ENCODE measurements around the gene HDAC7. TPM values are rescaled to one million over a fixed set of nuclear protein-coding genes. Genes with fewer than 3 reads are reported as not detected.

Gene HDAC7
- polyA plus RNA-seq, 6 donors from 2014 or later, result 4.5 to 17.1 (median 7.0) TPM

DNA sequence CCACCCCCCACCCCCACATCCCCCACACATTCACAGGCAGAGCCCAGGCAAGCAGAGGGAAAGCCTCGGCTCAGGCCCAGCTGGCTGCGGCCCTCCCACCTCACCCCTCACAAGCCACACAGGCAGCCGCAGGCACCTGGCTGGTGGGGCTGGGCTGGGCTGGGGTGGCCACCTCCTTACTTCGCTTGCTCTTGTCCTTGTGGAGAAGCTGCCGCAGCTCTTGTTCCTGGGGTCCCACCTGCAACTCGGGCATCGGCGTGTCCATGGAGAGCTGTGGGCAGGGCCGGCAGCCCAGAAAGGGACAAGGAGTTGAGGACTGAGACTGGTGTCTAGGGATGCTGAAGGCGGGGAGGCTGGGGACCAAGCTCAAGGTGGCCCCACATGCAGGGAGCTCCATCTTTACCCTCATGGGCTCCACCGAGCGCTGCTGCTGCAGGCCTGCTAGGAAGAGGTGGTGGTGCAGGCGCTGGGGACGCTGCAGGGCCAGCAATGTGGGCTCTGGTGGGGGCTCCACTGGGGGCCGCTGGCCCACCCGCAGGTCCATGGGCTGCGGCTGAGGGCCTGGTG, 21.2 kb downstream of the HDAC7 start:
- ATAC-seq (ENCODE audit: low read depth in 2 of 2) (no peak), DNase-seq (no peak)
- no peaks in the 10 kb centered on the region for H3K9me3 Mint-ChIP-seq
- H3K4me1 Mint-ChIP-seq, result peaks cover 37 to 46% (median 45%) of the 10 kb centered on the region in 3 donors
- peaks cover 0 to 8% of the 10 kb centered on the region in 2 donors for H3K36me3 Mint-ChIP-seq
- peak overlapping the region in 2 of 6 donors; percentile 82 to 88 for H3K27ac Mint-ChIP-seq
- H3K27me3 Mint-ChIP-seq, result no peaks in the 10 kb centered on the region
- H3K4me3 Mint-ChIP-seq, result no peak overlapping the region

DNA sequence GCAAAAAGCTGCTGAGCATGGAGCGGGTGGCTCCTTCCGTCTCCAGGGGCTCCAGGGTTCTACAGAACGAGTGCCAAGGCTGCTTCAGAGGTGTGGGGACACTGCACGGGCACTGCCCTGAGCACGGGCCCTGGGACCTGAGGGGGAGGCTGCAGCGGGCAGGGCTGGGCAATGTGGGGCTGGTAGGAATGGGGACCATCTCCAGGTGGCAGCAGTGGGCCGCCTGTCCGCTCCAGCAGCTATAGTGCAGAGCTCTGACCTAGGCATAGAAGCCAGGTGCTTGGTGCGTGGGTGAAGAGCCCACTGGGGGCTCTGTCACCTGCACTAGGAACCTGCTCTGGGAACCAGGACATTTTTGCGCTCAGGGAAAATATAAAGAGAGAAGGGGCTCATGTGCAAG, 22.3 kb downstream of the HDAC7 start:
- peaks cover 0 to 8% of the 10 kb centered on the region in 2 donors for H3K36me3 Mint-ChIP-seq
- peaks cover 27 to 35% (median 34%) of the 10 kb centered on the region in 3 donors for H3K4me1 Mint-ChIP-seq

DNA sequence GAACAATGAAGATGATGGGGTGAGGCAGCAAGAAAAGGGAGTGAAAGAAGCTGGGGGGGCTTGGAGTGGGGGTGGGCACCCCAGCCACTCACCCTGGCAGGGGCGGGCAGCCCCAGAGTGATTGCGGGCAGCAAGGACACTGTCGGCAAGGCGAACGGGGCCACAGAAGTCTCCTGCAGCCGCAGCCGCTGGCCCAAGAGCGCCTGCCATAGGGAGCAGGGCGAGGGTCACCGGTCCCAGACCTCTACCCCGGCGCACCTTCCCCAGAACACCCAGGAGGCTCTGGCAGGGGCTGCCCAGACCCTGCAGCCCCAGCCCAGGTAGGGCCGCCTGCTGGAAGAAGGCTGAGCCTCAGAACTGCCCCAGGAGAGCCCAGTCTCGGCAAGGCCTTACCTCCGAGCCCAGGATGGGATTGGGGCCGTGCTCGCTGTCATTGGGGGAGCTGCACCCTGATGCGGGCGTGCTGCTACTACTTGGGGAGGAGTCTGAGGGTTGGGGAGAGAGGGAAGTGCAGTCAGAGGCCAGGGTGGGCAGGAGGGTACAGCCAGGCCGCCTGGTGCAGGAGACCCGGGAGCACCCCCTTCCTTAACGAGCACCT, 23.8 kb downstream of the HDAC7 start:
- Mint-ChIP-seq H3K36me3 (peaks cover 0 to 11% of the 10 kb centered on the region in 2 donors), H3K27me3 (no peaks in the 10 kb centered on the region), H3K4me3 (no peak overlapping the region), H3K9me3 (no peaks in the 10 kb centered on the region), H3K27ac (no peak overlapping the region), H3K4me1 (peaks cover 16 to 21% (median 19%) of the 10 kb centered on the region in 3 donors)
- ATAC-seq (ENCODE audit: low read depth in 2 of 2), result no peak
- no peak for DNase-seq

More for the DNA sequence above, 22.3 kb downstream of the HDAC7 start:
- peak overlapping the region in 4 of 6 donors; percentile 44 to 96 (median 92) for H3K27ac Mint-ChIP-seq
- ATAC-seq (ENCODE audit: low read depth in 2 of 2), result peak; percentile 86 to 88
- H3K4me3 Mint-ChIP-seq, result no peak overlapping the region
- DNase-seq, result peak; percentile 47
- H3K27me3 Mint-ChIP-seq, result no peaks in the 10 kb centered on the region
- no peaks in the 10 kb centered on the region for H3K9me3 Mint-ChIP-seq

DNA sequence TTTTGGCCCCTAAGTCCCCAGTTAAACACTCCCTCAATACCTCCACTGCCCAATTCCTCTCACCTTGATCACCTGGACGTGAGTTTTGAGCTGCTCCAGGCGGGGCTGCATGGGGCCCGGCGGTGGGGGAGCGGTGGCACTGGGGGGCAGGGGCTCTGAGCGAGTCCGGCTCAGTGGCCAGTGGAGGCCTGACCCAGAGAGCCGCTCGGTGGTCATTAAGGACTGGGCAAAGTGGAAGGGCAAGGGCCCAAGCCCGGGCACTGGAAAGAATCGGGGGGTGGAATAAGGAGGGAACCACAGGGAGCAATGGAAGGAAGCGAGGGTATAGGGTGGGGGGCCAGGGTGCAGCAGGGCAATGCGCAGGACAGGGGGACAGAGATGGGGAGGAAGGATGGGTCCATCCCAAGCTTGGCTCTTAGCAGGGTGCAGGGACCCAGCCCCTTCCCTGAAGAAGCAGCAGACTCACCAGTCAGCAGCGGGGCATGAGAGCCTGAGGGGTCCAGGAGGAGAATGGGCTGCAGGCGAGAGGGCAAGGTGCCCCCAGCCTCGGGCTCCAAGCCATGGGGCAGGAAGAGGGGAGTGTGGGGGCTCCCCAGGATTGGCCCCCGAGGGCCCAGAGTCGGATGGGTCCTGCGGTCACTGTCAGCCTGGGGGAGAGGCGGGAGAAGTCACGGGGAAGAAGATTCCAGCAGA, 24.4 kb downstream of the HDAC7 start:
- Mint-ChIP-seq H3K36me3 (peaks cover 0 to 17% of the 10 kb centered on the region in 2 donors), H3K27ac (peak overlapping the region in 1 of 6 donors; percentile 42), H3K4me3 (no peak overlapping the region), H3K27me3 (no peaks in the 10 kb centered on the region), H3K4me1 (peaks cover 16 to 18% (median 17%) of the 10 kb centered on the region in 3 donors), H3K9me3 (no peaks in the 10 kb centered on the region)
- ATAC-seq (ENCODE audit: low read depth in 2 of 2), result no peak
- no peak for DNase-seq

DNA sequence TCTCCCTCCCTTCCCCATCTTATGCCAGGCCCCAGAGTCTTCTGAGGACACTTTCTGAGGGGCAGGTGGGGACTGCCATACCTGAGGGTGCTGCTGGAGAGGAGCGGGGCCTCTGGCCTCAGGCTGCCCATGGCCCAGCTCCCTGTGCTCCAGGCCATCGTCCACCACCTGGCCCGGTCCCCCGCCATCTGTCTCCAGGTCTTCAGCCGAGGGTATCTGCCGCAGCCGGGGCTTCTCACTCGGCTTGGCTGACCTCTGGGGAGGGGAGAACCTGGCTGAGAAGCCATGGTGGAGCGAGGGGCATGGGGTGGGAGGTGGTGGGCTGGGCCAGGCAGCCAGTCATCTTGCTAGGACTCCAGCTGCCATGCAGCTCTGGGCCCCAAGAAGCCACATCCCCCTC, 25.0 kb downstream of the HDAC7 start:
- peaks cover 0 to 19% of the 10 kb centered on the region in 2 donors for H3K36me3 Mint-ChIP-seq
- no peaks in the 10 kb centered on the region for H3K27me3 Mint-ChIP-seq
- no peak for DNase-seq
- H3K27ac Mint-ChIP-seq, result no peak overlapping the region
- ATAC-seq (ENCODE audit: low read depth in 2 of 2), result no peak
- peaks cover 11 to 15% (median 12%) of the 10 kb centered on the region in 3 donors for H3K4me1 Mint-ChIP-seq
- no peak overlapping the region for H3K4me3 Mint-ChIP-seq
- no peaks in the 10 kb centered on the region for H3K9me3 Mint-ChIP-seq

DNA sequence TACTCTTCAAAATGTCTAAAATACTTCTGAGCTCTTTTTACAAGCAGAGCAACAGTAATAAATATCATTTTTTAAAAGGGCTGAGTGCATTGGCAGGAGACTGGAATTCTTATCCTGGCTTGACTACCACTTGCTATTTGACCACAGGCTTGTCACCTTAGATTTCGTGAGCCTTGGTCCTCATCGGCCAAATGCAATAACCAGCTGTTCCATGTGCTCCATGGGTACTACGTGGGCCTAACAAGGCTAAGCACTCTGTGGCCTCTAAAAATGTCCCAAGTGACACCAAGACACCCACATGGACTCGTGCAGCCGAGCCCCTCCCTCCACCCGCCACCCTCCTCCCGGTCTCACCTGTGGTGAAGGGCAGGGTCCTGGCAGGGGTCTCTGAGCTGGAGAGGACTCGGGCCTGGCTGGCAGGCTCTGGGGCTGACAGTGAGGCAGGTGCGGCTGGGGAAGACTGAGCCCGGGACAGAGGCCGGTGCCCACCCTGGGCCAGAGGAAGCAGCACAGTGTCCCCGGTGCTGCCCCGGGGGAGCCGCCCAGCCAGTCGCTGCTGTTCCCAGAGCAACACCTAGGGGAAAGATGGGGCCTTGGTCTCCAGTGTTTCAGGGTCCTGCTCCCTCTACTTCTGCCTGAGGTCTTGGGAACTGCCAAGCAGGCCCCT, 26.6 kb downstream of the HDAC7 start:
- Mint-ChIP-seq H3K27ac (no peak overlapping the region), H3K4me1 (peaks cover 6 to 12% (median 7%) of the 10 kb centered on the region in 3 donors), H3K36me3 (peaks cover 3 to 26% of the 10 kb centered on the region in 2 donors), H3K27me3 (no peaks in the 10 kb centered on the region), H3K4me3 (no peak overlapping the region), H3K9me3 (no peaks in the 10 kb centered on the region)
- no peak for DNase-seq
- ATAC-seq (ENCODE audit: low read depth in 2 of 2), result no peak

DNA sequence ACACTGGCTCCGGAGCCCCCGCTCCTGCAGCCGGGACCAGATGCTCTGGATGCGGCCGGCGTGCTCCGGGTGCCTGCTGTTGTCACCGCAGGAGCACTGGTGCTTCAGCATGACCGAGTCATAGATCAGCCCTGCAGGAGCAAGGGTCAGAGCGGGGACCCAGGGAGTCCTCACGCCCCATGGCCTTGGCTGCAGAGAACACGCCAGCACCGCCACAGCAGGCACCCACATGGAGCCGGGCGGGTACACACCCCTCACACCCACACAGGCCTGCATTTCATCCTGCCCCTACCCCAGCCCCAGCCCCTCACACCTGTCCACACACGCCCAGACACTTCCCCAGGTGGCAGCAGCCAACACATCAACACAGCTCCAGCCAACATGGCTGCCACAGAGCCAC, 27.8 kb downstream of the HDAC7 start:
- DNase-seq (no peak), ATAC-seq (ENCODE audit: low read depth in 2 of 2) (no peak)
- H3K4me3 Mint-ChIP-seq, result no peak overlapping the region
- H3K9me3 Mint-ChIP-seq, result no peaks in the 10 kb centered on the region
- H3K4me1 Mint-ChIP-seq, result peaks cover 0 to 5% (median 3%) of the 10 kb centered on the region in 3 donors
- H3K27me3 Mint-ChIP-seq, result no peaks in the 10 kb centered on the region
- peaks cover 8 to 29% of the 10 kb centered on the region in 2 donors for H3K36me3 Mint-ChIP-seq
- H3K27ac Mint-ChIP-seq, result peak overlapping the region in 3 of 6 donors; percentile 31 to 44 (median 36)

DNA sequence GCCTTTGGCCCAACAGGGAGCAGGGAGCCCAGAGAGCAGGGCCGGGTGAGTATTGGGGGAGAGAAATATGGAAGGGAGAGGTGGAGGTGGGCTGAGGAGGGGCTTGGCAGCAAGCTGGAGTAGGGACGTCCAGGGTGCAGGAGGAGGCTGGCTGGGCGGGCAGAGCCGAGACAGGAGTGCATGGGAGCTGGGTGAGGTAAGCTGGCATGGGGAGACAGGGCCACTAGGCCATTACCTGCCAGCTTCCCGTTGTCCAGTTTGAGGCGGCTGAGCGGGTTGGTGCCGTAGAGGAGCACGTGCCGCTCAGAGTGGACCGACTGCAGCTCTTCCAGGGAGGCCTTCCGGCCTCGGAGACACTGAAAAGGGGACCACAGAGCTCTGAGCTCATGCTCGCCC, 28.4 kb downstream of the HDAC7 start:
- Mint-ChIP-seq H3K27ac (peak overlapping the region in 1 of 6 donors; percentile 41), H3K9me3 (no peaks in the 10 kb centered on the region), H3K4me3 (no peak overlapping the region), H3K27me3 (no peaks in the 10 kb centered on the region), H3K36me3 (peaks cover 8 to 29% of the 10 kb centered on the region in 2 donors), H3K4me1 (peaks cover 0 to 5% (median 3%) of the 10 kb centered on the region in 3 donors)
- no peak for ATAC-seq (ENCODE audit: low read depth in 2 of 2)
- DNase-seq, result no peak

DNA sequence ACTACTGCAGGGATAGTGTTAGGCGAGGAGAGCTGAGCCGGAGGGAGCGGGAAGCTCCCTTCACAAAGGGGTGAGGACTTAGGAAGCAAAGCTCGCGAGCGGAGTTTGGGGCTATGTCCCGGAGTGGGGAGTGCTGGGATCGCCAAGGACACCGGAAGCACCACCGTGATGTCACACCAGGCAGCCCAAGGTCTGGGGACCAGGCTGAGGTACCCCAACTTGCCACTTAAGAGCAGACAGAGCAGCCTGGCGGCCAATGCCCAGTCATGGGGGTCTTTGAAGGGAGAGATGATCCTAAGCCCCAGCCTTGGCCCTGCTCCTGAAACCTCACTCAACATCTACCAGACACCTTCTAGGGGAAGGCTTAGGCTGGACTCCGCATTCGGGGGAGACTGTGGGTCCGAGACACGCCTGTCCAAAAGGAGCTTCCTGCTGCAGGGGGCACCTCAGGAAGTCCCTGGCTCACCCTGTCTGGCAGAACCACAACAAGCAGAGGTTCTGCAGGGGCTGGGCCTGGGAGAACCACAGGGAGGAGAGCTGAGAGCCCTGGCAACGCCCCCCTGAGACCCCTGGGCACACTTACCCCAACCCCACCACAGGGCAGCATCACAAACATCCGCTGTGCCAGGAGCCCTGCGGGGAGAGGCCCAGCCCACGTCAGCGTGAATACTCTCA, 28.9 kb downstream of the HDAC7 start:
- no peaks in the 10 kb centered on the region for H3K27me3 Mint-ChIP-seq
- ATAC-seq (ENCODE audit: low read depth in 2 of 2), result no peak
- DNase-seq, result no peak
- peaks cover 8 to 29% of the 10 kb centered on the region in 2 donors for H3K36me3 Mint-ChIP-seq
- peaks cover 0 to 5% (median 3%) of the 10 kb centered on the region in 3 donors for H3K4me1 Mint-ChIP-seq
- H3K9me3 Mint-ChIP-seq, result no peaks in the 10 kb centered on the region
- H3K4me3 Mint-ChIP-seq, result no peak overlapping the region
- peak overlapping the region in 1 of 6 donors; percentile 41 for H3K27ac Mint-ChIP-seq

DNA sequence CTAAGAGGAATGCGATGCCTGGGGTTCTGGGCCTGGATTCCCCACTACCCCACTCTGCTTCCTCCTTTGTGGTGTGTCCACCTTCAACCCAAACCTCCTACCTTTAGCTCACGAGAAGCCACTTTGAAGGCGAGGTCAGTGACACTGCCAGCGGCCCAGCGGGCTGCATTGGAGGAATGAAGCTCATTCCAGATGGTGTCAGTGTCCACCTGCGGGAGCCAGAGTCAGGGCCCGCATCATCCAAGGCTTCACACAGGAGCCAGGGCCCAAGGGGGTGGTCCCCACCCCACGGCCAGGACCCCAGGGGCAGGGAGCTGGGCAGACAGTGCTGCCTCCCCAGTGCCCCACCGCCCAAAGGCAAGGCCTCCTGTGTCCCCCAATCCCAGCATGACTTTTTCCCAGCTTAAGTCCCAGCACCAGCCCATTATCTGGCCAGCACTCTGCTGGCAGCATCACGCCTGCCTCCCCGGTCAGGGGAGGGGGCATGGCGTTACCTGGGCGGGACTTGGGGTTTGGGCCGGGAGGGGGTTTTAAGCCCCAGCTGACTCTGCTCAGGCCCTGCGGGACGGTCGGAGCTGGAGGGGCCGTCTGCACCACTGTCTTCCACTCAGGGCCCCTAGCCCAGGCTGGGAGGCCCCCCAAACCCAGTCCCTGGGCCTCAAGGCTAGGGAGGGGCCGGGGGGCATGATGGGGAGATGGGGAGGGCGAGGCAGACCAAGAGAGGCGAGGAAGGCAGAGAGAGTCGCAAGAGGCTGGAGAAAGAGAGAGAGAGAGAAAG, 29.8 kb downstream of the HDAC7 start:
- ATAC-seq (ENCODE audit: low read depth in 2 of 2) (no peak), DNase-seq (no peak)
- Mint-ChIP-seq H3K4me1 (peaks cover 0 to 5% (median 3%) of the 10 kb centered on the region in 3 donors), H3K9me3 (no peaks in the 10 kb centered on the region), H3K27me3 (no peaks in the 10 kb centered on the region), H3K36me3 (peaks cover 8 to 29% of the 10 kb centered on the region in 2 donors), H3K27ac (peak overlapping the region in 1 of 6 donors; percentile 87), H3K4me3 (no peak overlapping the region)

DNA sequence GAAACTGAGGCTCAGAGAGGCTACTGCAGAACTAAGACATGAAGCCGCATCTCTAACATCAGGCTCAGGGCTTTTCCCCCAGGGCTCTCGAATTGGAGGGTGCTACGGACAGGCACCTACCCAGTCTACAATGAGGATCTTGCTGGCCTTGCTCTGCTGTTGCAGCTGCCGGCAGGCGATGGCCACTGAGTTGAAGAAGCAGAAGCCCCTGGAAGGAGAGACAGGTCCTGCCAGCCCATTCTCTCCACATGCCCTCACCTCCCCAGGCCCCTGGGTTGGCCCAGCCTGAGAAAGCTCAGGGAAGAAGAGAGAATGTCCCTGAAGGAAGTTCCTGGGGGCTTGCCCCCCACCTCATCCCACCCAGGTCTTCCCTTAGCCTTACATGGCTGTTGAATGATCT, 30.6 kb downstream of the HDAC7 start:
- H3K36me3 Mint-ChIP-seq, result peaks cover 8 to 29% of the 10 kb centered on the region in 2 donors
- peak overlapping the region in 1 of 6 donors; percentile 81 for H3K27ac Mint-ChIP-seq
- no peaks in the 10 kb centered on the region for H3K27me3 Mint-ChIP-seq
- peaks cover 0 to 5% (median 3%) of the 10 kb centered on the region in 3 donors for H3K4me1 Mint-ChIP-seq
- peak overlapping the region in 1 of 8 donors; percentile 5 for H3K4me3 Mint-ChIP-seq
- ATAC-seq (ENCODE audit: low read depth in 2 of 2), result no peak
- H3K9me3 Mint-ChIP-seq, result no peaks in the 10 kb centered on the region
- no peak for DNase-seq

DNA sequence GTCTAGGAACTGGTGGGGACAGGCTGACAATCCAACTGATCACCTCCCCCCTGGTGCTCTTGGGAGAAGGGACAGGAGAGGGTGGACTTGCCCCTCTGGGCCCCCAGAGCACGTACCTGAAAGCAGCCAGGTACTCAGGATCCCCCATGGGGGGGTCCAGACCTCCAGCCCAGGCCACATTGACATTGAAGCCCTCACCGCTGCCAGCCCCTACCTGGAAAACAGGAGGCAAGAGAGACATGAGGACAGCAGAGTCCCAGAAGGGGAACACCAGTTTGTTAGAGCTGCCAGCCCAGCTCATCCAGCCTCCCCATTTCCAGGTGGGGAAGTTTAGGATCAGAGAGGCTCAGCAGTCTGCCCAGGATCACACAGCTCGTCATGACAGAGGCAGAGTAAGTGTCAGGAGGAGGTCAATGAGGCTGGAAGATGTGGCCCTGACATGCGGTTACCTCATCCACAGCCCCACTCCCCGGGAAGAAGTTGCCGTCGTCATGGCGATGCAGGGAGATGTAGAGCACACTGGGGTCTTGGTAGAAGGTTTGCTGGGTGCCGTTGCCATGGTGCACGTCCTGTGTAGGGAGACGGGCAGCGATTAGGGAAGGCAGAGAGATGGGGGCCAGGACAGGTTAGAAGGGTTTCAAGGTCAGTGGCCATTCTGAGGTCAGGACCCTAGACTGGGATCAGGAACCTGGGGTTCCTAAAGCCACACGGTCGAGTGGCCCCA, 31.9 kb downstream of the HDAC7 start:
- H3K27ac Mint-ChIP-seq, result peak overlapping the region in 3 of 6 donors; percentile 67 to 83 (median 82)
- H3K9me3 Mint-ChIP-seq, result no peaks in the 10 kb centered on the region
- no peak overlapping the region for H3K4me3 Mint-ChIP-seq
- H3K27me3 Mint-ChIP-seq, result no peaks in the 10 kb centered on the region
- H3K4me1 Mint-ChIP-seq, result peaks cover 0 to 6% (median 3%) of the 10 kb centered on the region in 3 donors
- DNase-seq (no peak), ATAC-seq (ENCODE audit: low read depth in 2 of 2) (no peak)
- peaks cover 8 to 29% of the 10 kb centered on the region in 2 donors for H3K36me3 Mint-ChIP-seq

All from naive B cell (primary cell).